ENCODE results near the gene RBMS2.

DNA sequence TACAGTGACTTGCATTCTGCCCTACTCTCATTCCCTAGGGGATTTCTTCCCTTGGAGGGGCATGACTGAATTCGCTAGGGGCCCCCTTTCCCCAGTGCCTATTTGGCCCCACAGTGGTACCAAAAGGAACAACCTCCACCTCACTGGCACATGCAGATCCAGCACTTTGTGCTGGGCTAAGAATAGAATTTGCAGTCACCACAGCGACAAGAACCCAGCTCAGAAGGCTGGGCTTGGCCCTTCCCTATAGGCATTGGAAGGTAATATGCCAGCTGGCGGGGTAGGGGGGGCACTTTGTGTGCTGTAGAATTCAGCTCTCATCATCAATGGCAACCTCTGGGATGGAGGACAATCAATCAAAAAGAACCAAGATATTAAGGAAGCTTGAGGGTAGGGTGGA is 94.6 kb downstream of the RBMS2 start:
- TF ChIP-seq EZH2 (IDR thresholded peaks at IDR 0.05; ENCODE audit: insufficient read depth, poor library complexity, severe bottlenecking) (no peak), EZH2phosphoT487 (IDR thresholded peaks at IDR 0.05; ENCODE audit: insufficient read depth, low read depth) (no peak)

All from GM23248 (cell line).